ENCODE results near the gene AMDHD2.
"Not testable (repeated sequence)": the region's sequence is repeated elsewhere in the genome, so short reads cannot be mapped to it uniquely, and the experiment has no call there.

AMDHD2 gene

GRCh38 chr16:2539845-2540458, 19.8 kb downstream of the AMDHD2 start:
- not testable (repeated sequence) for H3K4me3 ChIP-seq (ENCODE audit: low read depth, low read length); H3K27ac ChIP-seq (ENCODE audit: low read depth, low read length); H3K36me3 ChIP-seq (ENCODE audit: control insufficient read depth, insufficient read depth, low read length); H3K27me3 ChIP-seq (ENCODE audit: control insufficient read depth, insufficient read depth, low read length); H3K9ac ChIP-seq (ENCODE audit: low read depth, low read length); H3K4me1 ChIP-seq (ENCODE audit: control insufficient read depth, insufficient read depth, low read length); H3K9me3 ChIP-seq (ENCODE audit: control insufficient read depth, insufficient read depth, low read length)

- not testable (repeated sequence) for H3K27me3 ChIP-seq (ENCODE audit: control insufficient read depth, insufficient read depth, low read length); H3K9ac ChIP-seq (ENCODE audit: low read depth, low read length); H3K36me3 ChIP-seq (ENCODE audit: control insufficient read depth, insufficient read depth, low read length); H3K9me3 ChIP-seq (ENCODE audit: control insufficient read depth, insufficient read depth, low read length); H3K27ac ChIP-seq (ENCODE audit: low read depth, low read length); H3K4me1 ChIP-seq (ENCODE audit: control insufficient read depth, insufficient read depth, low read length); H3K4me3 ChIP-seq (ENCODE audit: low read depth, low read length)
These were observed 20.7 kb downstream of the AMDHD2 start for GRCh38 chr16:2540912-2541311.

GRCh38 chr16:2541409-2541808, 21.2 kb downstream of the AMDHD2 start:
- not testable (repeated sequence) for H3K4me3 ChIP-seq (ENCODE audit: low read depth, low read length); H3K9ac ChIP-seq (ENCODE audit: low read depth, low read length); H3K27ac ChIP-seq (ENCODE audit: low read depth, low read length); H3K9me3 ChIP-seq (ENCODE audit: control insufficient read depth, insufficient read depth, low read length); H3K4me1 ChIP-seq (ENCODE audit: control insufficient read depth, insufficient read depth, low read length); H3K27me3 ChIP-seq (ENCODE audit: control insufficient read depth, insufficient read depth, low read length); H3K36me3 ChIP-seq (ENCODE audit: control insufficient read depth, insufficient read depth, low read length)

GRCh38 chr16:2543771-2544170, 23.6 kb downstream of the AMDHD2 start:
- H3K4me3 ChIP-seq (ENCODE audit: low read depth, low read length); H3K27ac ChIP-seq (ENCODE audit: low read depth, low read length); H3K4me1 ChIP-seq (ENCODE audit: control insufficient read depth, insufficient read depth, low read length); H3K9me3 ChIP-seq (ENCODE audit: control insufficient read depth, insufficient read depth, low read length); H3K27me3 ChIP-seq (ENCODE audit: control insufficient read depth, insufficient read depth, low read length); H3K9ac ChIP-seq (ENCODE audit: low read depth, low read length); H3K36me3 ChIP-seq (ENCODE audit: control insufficient read depth, insufficient read depth, low read length): not testable (repeated sequence)

- not testable (repeated sequence) for H3K27ac ChIP-seq (ENCODE audit: low read depth, low read length); H3K36me3 ChIP-seq (ENCODE audit: control insufficient read depth, insufficient read depth, low read length); H3K4me3 ChIP-seq (ENCODE audit: low read depth, low read length); H3K4me1 ChIP-seq (ENCODE audit: control insufficient read depth, insufficient read depth, low read length); H3K9ac ChIP-seq (ENCODE audit: low read depth, low read length); H3K27me3 ChIP-seq (ENCODE audit: control insufficient read depth, insufficient read depth, low read length); H3K9me3 ChIP-seq (ENCODE audit: control insufficient read depth, insufficient read depth, low read length)
These were observed 30.2 kb downstream of the AMDHD2 start for GRCh38 chr16:2550283-2550878.

GRCh38 chr16:2551420-2551889, 31.3 kb downstream of the AMDHD2 start:
- H3K9me3 ChIP-seq (ENCODE audit: control insufficient read depth, insufficient read depth, low read length); H3K9ac ChIP-seq (ENCODE audit: low read depth, low read length); H3K27me3 ChIP-seq (ENCODE audit: control insufficient read depth, insufficient read depth, low read length); H3K36me3 ChIP-seq (ENCODE audit: control insufficient read depth, insufficient read depth, low read length); H3K4me3 ChIP-seq (ENCODE audit: low read depth, low read length); H3K4me1 ChIP-seq (ENCODE audit: control insufficient read depth, insufficient read depth, low read length): not testable (repeated sequence)
- H3K27ac ChIP-seq (ENCODE audit: low read depth, low read length): peak overlapping the region; percentile 73

GRCh38 chr16:2554709-2555425, 34.7 kb downstream of the AMDHD2 start:
- H3K9ac ChIP-seq (ENCODE audit: low read depth, low read length); H3K36me3 ChIP-seq (ENCODE audit: control insufficient read depth, insufficient read depth, low read length); H3K4me3 ChIP-seq (ENCODE audit: low read depth, low read length); H3K4me1 ChIP-seq (ENCODE audit: control insufficient read depth, insufficient read depth, low read length); H3K27me3 ChIP-seq (ENCODE audit: control insufficient read depth, insufficient read depth, low read length); H3K9me3 ChIP-seq (ENCODE audit: control insufficient read depth, insufficient read depth, low read length); H3K27ac ChIP-seq (ENCODE audit: low read depth, low read length): not testable (repeated sequence)

GRCh38 chr16:2557150-2557549, 37.0 kb downstream of the AMDHD2 start:
- not testable (repeated sequence) for H3K27me3 ChIP-seq (ENCODE audit: control insufficient read depth, insufficient read depth, low read length); H3K27ac ChIP-seq (ENCODE audit: low read depth, low read length); H3K9ac ChIP-seq (ENCODE audit: low read depth, low read length); H3K4me3 ChIP-seq (ENCODE audit: low read depth, low read length); H3K9me3 ChIP-seq (ENCODE audit: control insufficient read depth, insufficient read depth, low read length); H3K4me1 ChIP-seq (ENCODE audit: control insufficient read depth, insufficient read depth, low read length); H3K36me3 ChIP-seq (ENCODE audit: control insufficient read depth, insufficient read depth, low read length)

GRCh38 chr16:2560131-2560797, 40.1 kb downstream of the AMDHD2 start:
- H3K4me3 ChIP-seq (ENCODE audit: low read depth, low read length); H3K27me3 ChIP-seq (ENCODE audit: control insufficient read depth, insufficient read depth, low read length); H3K4me1 ChIP-seq (ENCODE audit: control insufficient read depth, insufficient read depth, low read length); H3K36me3 ChIP-seq (ENCODE audit: control insufficient read depth, insufficient read depth, low read length); H3K9ac ChIP-seq (ENCODE audit: low read depth, low read length); H3K9me3 ChIP-seq (ENCODE audit: control insufficient read depth, insufficient read depth, low read length); H3K27ac ChIP-seq (ENCODE audit: low read depth, low read length): not testable (repeated sequence)

GRCh38 chr16:2560798-2561133, 40.6 kb downstream of the AMDHD2 start:
- H3K9me3 ChIP-seq (ENCODE audit: control insufficient read depth, insufficient read depth, low read length); H3K27ac ChIP-seq (ENCODE audit: low read depth, low read length); H3K27me3 ChIP-seq (ENCODE audit: control insufficient read depth, insufficient read depth, low read length); H3K36me3 ChIP-seq (ENCODE audit: control insufficient read depth, insufficient read depth, low read length); H3K9ac ChIP-seq (ENCODE audit: low read depth, low read length); H3K4me1 ChIP-seq (ENCODE audit: control insufficient read depth, insufficient read depth, low read length); H3K4me3 ChIP-seq (ENCODE audit: low read depth, low read length): not testable (repeated sequence)

- not testable (repeated sequence) for H3K9me3 ChIP-seq (ENCODE audit: control insufficient read depth, insufficient read depth, low read length); H3K27ac ChIP-seq (ENCODE audit: low read depth, low read length); H3K4me3 ChIP-seq (ENCODE audit: low read depth, low read length); H3K36me3 ChIP-seq (ENCODE audit: control insufficient read depth, insufficient read depth, low read length); H3K9ac ChIP-seq (ENCODE audit: low read depth, low read length); H3K27me3 ChIP-seq (ENCODE audit: control insufficient read depth, insufficient read depth, low read length); H3K4me1 ChIP-seq (ENCODE audit: control insufficient read depth, insufficient read depth, low read length)
These were observed 47.3 kb downstream of the AMDHD2 start for GRCh38 chr16:2567506-2567905.

Data from HUES48 (cell line).